ENCODE measurements around the gene NUDT4. TPM values are rescaled to one million over a fixed set of nuclear protein-coding genes. Genes with fewer than 3 reads are reported as not detected.

Gene NUDT4
- total and polyA plus RNA-seq, 2 of the 13 experiments (the other 11 are each of a cell fraction or from before 2014, with no cell fraction given): 37.3 to 70.1 TPM

GRCh38 chr12:93441617-93442410, 64.1 kb downstream of the NUDT4 start, which contains the start of gene UBE2N (continued):
- no peak for TF ChIP-seq ZNF512B (CRISPR knock-in tag; IDR thresholded peaks at IDR 0.05; ENCODE audit: borderline replicate concordance)
- TF ChIP-seq ZNF782 (CRISPR knock-in tag; IDR thresholded peaks at IDR 0.05; ENCODE audit: borderline replicate concordance): peak; percentile 81; the same call in 1 of the 2 replicates
- TF ChIP-seq ETV5 (CRISPR knock-in tag; IDR thresholded peaks at IDR 0.05; ENCODE audit: borderline replicate concordance): peak; percentile 60; the same call in 1 of the 2 replicates
- TF ChIP-seq ATF7 (IDR thresholded peaks at IDR 0.05): no peak
- TF ChIP-seq ATF7 (CRISPR knock-in tag; IDR thresholded peaks at IDR 0.05): peak; percentile 81
- TF ChIP-seq SMYD3 (CRISPR knock-in tag; IDR thresholded peaks at IDR 0.05): peak; percentile 91; the same call in 1 of the 2 replicates
- 0 out of 2 replicates have a peak, but pooled peaks have one; percentile 7 for TF ChIP-seq GLI4 (CRISPR knock-in tag; IDR thresholded peaks at IDR 0.05; ENCODE audit: borderline replicate concordance)
- TF ChIP-seq ZSCAN20 (CRISPR knock-in tag; IDR thresholded peaks at IDR 0.05; ENCODE audit: borderline replicate concordance): no peak
- TF ChIP-seq IRF2 (CRISPR knock-in tag; IDR thresholded peaks at IDR 0.05): peak; percentile 81
- peak; percentile 67 for TF ChIP-seq MED1 (CRISPR knock-in tag; IDR thresholded peaks at IDR 0.05)
- TF ChIP-seq U2AF2 (IDR thresholded peaks at IDR 0.05; ENCODE audit: low read depth, low read length): no peak
- peak; percentile 47; the same call in 1 of the 2 replicates for TF ChIP-seq ZNF850 (CRISPR knock-in tag; conservative IDR thresholded peaks at IDR 0.05)
- TF ChIP-seq CCDC6 (CRISPR knock-in tag; IDR thresholded peaks at IDR 0.05): peak; percentile 62; the same call in 1 of the 2 replicates
- TF ChIP-seq STAG1 (CRISPR knock-in tag; IDR thresholded peaks at IDR 0.05): no peak; the same call in 1 of the 2 replicates
- no peak for TF ChIP-seq ZNF432 (CRISPR knock-in tag; IDR thresholded peaks at IDR 0.05; ENCODE audit: borderline replicate concordance)
- TF ChIP-seq, protein P1, sequence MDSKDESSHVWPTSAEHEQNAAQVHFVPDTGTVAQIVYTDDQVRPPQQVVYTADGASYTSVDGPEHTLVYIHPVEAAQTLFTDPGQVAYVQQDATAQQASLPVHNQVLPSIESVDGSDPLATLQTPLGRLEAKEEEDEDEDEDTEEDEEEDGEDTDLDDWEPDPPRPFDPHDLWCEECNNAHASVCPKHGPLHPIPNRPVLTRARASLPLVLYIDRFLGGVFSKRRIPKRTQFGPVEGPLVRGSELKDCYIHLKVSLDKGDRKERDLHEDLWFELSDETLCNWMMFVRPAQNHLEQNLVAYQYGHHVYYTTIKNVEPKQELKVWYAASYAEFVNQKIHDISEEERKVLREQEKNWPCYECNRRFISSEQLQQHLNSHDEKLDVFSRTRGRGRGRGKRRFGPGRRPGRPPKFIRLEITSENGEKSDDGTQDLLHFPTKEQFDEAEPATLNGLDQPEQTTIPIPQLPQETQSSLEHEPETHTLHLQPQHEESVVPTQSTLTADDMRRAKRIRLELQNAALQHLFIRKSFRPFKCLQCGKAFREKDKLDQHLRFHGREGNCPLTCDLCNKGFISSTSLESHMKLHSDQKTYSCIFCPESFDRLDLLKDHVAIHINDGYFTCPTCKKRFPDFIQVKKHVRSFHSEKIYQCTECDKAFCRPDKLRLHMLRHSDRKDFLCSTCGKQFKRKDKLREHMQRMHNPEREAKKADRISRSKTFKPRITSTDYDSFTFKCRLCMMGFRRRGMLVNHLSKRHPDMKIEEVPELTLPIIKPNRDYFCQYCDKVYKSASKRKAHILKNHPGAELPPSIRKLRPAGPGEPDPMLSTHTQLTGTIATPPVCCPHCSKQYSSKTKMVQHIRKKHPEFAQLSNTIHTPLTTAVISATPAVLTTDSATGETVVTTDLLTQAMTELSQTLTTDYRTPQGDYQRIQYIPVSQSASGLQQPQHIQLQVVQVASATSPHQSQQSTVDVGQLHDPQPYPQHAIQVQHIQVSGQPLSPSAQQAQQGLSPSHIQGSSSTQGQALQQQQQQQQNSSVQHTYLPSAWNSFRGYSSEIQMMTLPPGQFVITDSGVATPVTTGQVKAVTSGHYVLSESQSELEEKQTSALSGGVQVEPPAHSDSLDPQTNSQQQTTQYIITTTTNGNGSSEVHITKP (CRISPR knock-in tag; IDR thresholded peaks at IDR 0.05; ENCODE audit: low read depth): no peak
- no peak; the same call in 1 of the 2 replicates for TF ChIP-seq BORCS8-MEF2B (CRISPR knock-in tag; IDR thresholded peaks at IDR 0.05)
- peak; percentile 26; the same call in 1 of the 2 replicates for TF ChIP-seq DZIP1 (CRISPR knock-in tag; IDR thresholded peaks at IDR 0.05)
- TF ChIP-seq ZNF781 (CRISPR knock-in tag; IDR thresholded peaks at IDR 0.05; ENCODE audit: borderline replicate concordance, not compliant biosample characterization): no peak
- TF ChIP-seq XRCC5 (optimal IDR thresholded peaks at IDR 0.05; ENCODE audit: low read length): peak; percentile 24

All from HepG2 (cell line).